Right ventricle myocardium superior (tissue), 1 donor: Measurements from ENCODE around the gene SLC1A2. TPM values are rescaled to one million over a fixed set of nuclear protein-coding genes. Genes with fewer than 3 reads are reported as not detected.

Experiments used
- ATAC-seq: fragments of 200-7000 bp; cut with Tn5 transposase; one replicate; pipeline ENCODE4 v1.9.1; 2020; ENCODE audit warnings: mild to moderate bottlenecking; ENCODE audit not compliant: poor library complexity
- DNase-seq: peaks from one replicate; pipeline ENCODE4 v3.0.0-alpha.2; 2020
- intact Hi-C: fragments of 100-400 bp; cut with DNase I; formaldehyde crosslinking; loops from one replicate; pipeline ENCODE4 v1.11.2; 2022
- total RNA-seq: library from RNA; stranded (reverse); fragmentation: NEBNext Ultra II Directional; extraction: Animal tissue kit (Norgen Biotek cat#: 25700); gene quantifications from one replicate; pipeline ENCODE4 v1.2.1, GENCODE V29; 2021
- donor health status: DM: no; HTN: yes; CAD: no; lungs with severe emphysema.

The SLC1A2 gene
- total RNA-seq, 1 donor from 2014 or later: 2.0 TPM

DNA sequence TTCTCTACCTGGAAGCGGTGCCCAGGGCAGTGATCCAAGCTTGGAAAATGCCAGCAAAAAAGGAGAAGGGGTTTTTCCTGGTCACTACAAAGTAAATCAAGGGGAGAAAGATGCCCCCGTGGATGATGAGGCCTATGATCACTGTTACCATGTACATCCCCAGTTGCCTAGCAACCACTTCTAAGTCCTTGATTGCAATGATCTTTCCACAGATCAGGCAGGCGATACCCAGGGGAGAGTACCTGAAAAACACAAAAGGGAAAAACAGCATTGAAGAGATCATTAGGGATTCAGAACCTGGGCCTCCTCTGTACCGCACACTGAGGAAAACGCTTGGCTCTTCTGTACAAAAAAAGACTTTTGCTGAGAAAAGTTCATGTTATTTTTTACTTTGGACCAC, 127.1 kb downstream of the SLC1A2 start:
- no peak for ATAC-seq
- DNase-seq: no peak
- intact Hi-C loops: no loop called here

DNA sequence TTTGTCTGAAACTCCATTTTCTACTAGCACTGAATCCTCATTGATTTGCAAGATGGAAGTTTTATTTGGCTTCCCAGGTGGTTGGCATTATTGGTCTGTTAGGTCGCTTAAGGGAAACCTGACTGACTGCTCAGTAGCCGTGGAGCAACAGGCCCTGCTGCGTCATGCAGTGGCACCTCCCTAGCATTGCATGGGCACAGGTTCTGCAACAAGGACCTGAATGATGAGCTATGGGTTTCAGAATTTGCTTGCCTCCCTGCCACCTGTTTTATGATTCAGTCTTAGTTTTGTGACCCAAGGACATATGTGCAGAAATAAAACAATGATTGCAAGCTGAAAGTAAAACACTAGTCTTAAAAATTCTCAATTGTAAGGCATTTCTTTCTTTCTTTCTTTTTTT, 128.5 kb downstream of the SLC1A2 start:
- ATAC-seq: no peak

DNA sequence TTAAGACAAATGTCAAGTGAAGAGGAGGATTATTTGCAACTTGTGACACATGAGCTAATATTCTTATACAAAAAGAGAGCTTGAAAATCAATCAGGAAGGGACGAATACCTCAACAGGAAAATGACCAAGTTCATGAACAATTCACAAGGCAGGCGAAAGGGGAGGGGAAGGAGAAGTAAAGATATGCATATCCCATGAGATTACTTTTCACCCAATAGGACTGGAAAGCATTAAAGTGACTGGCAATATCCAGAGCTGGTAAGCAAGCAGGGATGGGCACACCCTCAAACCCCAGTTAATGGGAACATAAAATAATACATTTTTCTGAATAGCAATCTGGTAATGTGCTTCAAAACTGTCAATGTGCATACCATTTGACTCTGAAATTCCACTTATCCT, 129.5 kb downstream of the SLC1A2 start:
- ATAC-seq: no peak
- no peak for DNase-seq
- intact Hi-C loops: no loop called here

More for the DNA sequence above, 128.5 kb downstream of the SLC1A2 start:
- DNase-seq: no peak
- intact Hi-C loops: no loop called here

DNA sequence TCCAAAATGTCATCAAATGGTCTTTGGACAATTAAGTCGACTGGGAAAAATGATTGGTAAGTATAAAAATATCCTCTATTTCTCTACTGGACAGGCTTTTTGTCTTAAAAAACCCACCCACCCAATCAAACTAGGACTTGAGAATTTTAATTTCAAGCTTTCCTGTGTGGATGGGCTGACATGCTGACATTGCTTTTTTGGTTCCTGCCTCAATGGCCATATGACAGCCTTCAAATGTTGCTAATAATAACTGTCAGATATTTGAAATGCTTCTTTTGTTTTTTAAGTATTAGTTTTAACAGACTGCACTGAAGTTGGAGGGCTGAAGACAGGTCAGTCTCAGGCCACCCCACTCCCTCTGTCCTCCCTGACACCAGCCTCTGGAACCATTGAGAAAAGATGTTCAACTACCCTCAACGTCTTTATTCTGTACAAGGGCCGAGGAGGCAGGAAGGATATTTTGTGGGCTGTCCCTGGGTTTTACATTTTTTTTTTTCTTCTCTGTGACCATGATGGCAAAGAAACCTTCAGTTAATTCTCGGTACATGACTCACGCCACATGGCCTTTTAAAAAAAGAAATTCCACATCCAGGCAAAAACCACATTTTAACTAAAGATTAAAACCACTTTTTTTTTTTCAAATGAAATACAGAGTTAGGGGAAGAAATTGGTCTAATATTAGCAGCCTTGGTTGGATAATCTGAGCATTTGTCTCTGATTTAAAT, 130.4 kb downstream of the SLC1A2 start:
- intact Hi-C loops: no loop called here
- DNase-seq (no peak), ATAC-seq (no peak)

DNA sequence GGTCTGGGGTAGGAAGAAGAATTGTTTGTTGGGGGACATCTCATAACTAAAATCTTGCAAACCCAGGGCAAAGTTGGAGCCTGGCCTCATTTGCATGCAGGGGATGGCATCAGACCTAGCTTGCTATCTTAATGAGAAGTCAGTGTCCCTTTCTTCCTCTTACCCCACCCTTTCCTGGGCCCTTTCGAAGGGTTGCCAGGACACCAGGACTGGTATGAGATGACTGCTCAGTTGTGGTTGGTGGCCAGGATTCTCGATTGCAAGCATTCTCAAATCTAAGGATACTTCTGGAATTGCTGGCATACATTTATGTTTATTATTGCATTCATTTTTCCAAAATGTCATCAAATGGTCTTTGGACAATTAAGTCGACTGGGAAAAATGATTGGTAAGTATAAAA, 131.0 kb downstream of the SLC1A2 start:
- intact Hi-C loops: no loop called here
- ATAC-seq: no peak
- DNase-seq: no peak

DNA sequence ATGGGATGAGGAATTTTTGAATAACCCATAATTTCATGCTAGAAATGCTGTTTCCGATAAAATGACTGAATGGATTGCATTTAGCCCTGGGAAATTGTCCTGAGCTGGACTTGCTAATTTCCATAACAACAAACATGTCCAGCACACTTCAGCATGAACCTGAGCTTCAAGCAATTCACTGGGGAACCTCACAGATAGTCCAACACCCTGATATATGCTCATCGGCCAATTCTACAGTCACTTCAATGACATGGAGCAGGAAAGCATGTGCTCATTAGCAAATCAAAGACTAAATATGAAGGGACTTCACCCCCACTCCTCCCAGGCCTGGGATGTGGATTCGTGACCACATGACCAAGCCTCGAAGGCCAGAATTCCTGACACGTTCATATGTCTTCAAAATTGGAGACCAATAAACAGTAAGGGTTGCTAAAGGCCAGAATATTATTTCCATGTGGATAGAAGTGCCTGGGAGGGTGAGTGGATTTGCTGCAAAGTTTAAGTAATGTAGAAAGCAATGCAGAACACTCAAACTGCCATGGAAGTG, 131.9 kb downstream of the SLC1A2 start:
- ATAC-seq (no peak), DNase-seq (no peak)
- intact Hi-C loops: no loop called here

DNA sequence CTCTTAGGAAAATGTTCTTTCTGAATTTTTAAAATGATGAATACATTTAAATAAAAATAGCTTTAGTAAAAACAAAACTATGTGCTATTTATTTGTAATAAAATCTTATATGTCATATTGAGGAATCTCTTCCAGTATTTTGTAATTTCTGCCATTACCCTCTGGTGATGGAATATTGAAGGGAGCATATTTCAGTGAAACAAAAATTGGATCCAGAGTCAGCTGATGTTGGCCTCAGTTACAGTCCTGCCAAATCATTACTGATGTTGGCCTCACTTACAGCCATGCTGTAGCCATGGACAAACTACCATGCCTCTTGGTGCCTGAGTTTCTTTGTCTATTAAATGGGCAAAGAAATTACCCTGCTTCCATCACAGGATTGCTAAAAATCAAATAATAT, 133.2 kb downstream of the SLC1A2 start:
- intact Hi-C loops: no loop called here
- ATAC-seq: no peak

DNA sequence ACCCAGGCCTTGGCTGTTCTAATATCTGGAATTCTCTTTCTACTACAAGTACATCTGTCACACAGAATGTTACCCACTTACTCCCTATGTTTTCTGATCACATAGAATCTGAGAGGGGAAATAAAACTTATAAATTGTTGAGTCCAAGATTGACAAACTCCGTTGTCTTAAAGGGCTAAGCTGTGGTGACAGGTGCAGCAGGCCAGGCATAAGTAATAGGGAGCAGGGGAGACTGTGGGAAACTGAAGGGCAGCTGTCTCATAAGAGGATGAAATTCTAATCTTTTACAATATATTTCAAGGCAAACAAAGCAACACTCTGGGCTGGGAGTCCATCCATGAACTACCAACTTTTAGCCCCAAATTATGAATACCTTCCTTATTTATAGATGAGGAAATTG, 133.9 kb downstream of the SLC1A2 start:
- intact Hi-C loops: no loop called here
- ATAC-seq (no peak), DNase-seq (no peak)

More for the DNA sequence above, 133.2 kb downstream of the SLC1A2 start:
- DNase-seq: no peak

DNA sequence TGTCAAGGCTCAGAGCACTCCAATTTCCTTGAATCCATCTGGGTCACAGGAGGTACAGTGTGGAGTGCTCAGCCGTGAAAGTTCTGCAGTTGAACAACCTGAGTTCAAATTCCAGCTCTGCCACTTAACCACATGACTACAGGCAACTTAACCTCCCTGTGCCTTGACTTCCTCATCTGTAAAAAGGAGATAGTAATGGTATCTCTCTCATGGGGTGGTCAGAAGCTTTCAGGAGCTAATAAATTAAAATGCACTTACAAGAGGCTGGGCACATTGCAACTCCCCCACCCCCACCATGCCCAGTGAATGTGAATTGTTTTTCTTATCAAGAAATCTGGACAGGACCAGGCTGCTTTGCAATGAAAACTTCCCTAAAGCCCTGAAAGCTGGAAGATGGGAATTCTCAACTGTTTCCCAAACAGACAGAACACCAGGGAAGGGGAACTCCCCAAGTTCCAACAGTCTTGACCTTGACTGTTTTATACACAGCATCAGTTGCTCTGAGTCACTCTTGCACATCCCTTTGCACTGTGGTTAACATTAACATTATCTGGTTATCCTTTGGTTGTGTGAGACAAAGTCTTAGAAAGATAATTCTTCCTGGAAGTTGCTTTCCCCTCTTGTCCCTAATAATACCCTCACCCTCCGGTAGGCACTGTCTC, 137.0 kb downstream of the SLC1A2 start:
- ATAC-seq (no peak), DNase-seq (no peak)
- intact Hi-C loops: no loop called here

DNA sequence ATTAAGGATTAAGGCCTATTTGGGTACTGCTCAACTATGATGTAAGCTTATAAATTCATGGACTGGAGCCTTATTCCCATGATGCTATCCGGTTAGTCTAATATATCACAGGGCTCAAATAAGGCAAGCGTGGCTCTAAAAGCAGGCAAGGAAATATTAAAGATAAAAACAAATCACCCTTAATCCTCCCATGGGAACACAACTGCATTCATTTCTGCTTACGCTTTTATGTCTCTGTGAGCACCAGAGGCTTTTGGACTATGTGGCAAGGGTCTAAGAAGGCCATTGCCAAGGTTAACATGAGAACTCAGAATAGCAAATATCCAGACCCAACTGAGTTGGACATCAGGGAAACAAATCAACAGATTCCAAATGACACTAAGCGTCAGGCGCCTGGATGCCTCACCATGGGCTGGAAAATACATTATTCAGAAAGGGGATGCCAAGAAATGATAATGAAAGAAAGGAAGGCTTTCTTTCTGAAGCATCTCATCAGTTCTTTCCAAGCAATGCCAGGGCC, 138.1 kb downstream of the SLC1A2 start:
- intact Hi-C loops: no loop called here
- DNase-seq (no peak), ATAC-seq (peak; percentile 68)

DNA sequence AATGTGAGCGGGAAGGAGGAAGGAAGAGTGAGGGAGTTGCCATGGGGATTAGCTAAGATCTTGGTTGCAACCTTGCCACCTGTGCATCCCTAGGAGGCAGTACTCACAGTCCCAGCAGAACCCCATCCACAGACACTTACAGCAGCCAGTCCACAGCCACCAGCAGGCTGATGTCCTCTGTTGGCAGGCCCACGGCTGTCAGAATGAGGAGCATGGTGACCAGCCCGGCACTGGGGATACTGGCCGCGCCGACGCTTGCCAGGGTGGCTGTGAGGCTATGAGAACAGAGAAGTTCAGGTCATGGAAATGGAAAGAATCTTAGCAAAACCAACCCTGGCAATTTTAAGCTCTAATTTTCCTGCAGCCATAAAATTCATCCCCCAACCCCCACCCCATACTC, 138.6 kb downstream of the SLC1A2 start:
- DNase-seq (no peak), ATAC-seq (no peak)
- intact Hi-C loops: no loop called here

DNA sequence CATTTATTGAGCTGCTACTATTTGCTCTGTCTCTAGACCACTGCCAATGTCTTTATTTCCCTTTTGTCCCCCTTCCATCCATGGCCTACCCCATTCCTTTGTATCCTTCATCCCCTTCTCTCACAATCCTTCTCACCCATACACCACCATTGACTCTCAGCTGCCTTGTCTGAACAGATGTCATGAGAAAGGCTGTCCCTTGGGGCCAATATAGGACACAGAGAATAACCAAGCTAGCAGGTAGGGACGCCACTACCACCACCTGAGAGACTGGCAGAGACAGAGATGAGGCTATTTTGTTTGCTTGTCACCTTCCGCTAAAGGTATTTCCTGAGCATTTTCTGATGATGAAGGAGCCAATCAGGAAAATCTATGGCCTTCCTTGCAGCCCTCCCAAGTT, 141.5 kb downstream of the SLC1A2 start:
- no peak for ATAC-seq
- intact Hi-C loops: no loop called here
- no peak for DNase-seq

DNA sequence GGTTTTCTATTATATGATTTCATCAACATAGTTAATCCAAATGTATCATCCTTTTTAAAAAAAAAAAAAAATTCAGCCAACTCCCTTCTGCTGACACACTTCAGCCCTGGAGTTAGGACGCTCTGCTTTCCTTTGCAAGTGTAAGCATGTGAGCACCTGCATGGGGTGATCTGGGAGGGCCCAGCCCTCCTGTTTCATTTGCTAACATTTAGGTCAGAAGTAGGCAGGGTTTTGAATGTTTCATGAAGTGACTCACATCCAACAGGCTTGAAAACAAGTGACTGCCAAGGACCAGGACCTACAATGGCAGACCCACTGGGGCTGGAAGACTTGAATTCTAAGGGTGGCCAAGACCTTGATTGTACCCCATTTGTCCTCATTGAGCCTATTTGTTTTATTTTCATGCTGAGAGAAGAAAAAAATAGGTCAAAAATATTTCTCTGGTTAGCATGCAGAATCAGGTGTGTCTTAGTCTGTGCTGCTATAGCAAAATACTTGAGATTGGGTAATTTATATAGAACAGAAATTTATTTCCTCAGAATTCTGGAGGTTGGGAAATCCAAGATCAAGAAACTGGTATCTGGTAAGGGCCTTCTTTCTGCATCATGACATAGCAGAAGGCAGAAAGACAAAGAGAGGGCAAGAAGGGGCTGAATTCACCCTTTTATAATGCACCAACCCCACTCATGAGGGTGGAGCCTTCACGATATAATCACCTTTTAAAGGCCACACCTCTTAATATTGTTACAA, 142.8 kb downstream of the SLC1A2 start:
- intact Hi-C loops: no loop called here
- ATAC-seq (no peak), DNase-seq (no peak)

DNA sequence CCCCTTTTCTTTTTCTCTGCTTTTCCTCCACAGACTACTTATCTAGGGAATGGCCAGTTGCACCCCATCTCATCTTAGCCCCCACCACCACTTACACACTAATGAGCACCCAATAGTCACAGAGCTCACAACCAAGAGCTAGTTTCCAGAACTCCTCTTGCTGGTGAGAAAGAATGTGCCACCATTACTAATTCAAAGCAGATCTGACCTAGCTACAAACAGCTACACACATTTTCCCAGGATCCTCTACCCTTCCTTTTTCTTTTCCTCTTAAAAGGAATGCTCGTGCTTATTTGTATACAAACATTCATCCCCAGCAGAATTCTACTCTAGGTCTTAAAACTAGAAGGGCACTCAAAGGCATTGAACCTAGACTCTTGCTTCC, 143.6 kb downstream of the SLC1A2 start:
- DNase-seq (no peak), ATAC-seq (no peak)
- intact Hi-C loops: no loop called here

DNA sequence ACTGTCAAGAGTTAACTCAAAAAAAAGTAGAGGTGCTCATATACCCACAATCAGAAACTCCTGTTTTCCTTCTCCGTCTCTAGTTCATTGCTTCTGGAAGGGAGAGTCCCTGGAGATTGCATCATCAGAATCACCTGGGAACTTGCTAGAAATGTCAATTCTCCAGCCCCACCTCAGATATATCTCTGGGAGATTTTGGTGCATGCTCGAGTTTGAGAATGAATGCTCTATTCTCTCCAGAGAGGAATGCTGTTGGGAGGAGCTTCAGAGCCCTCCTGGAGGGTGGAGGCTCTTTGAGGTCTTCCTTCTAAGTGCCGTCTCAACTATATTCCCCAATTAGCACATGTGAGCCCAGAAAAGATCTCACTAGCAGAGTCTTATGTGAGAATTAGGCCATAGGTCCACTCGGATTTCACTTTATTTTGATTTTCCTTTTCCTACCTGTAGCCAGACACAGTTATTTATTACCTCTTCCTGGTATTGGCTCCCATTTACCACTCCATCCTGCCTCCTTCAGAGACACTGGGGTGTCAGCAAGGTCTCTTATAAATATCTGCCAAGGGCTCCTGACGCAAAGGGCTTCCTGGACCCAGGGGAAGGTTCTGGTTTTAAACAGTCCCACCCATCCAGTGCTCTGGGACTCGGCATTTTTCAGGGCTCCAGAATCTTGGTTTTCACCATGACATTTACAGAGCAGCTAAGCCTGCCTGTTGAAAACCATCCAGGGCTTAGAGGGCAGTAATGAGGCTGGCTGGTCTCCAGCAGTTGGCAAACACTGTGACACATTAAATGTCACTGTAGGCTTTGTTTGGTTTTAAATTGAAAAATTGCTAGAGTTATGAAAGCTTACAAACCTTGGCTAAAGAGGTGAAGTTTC, 144.2 kb downstream of the SLC1A2 start:
- DNase-seq (peak; percentile 57), ATAC-seq (peak; percentile 79)
- intact Hi-C loops: no loop called here

DNA sequence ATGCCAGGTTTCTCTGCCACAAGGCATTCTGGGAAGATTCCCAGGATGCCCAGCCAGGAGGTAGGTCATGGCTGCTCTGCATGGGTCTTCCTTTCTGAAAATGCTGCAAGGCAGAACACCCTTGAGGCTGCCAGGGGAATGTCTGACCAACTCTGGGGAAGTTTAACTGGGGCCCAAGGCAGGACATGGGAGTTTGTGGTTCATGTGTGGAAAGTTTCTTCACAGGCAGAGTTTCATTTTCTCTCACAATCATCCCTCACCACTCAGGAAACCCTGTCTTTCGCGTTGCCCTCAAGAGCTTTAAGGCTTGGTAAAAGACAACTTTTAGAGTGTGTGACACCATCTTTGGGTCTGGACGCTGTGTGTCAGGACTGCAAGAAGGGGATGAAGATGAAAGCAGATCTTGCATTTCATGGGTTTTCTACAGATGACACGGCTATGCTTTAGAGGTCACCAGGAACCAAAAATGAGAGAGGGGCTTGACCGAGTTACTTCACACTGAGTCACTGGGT, 146.9 kb downstream of the SLC1A2 start:
- intact Hi-C loops: no loop called here
- DNase-seq (no peak), ATAC-seq (no peak)

DNA sequence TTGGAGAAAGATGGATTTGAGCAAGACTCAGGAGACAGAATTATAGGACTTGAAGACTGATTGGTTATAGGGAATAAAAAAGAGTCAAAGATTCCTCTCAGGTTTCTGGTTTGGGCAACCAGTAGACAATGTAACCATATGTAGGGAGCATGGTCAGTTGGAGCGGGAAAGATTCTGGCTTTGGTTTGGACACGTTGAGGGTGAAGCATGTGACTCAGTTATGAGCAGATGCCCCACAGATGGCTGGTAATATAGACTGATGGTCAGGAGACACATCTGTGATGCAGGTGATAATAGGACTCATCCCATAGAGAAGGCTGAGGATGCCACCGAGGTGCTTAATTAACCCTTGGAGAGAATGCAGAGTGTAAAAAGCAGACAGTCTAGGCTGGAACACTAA, 148.3 kb downstream of the SLC1A2 start:
- ATAC-seq (no peak), DNase-seq (no peak)
- intact Hi-C loops: no loop called here

DNA sequence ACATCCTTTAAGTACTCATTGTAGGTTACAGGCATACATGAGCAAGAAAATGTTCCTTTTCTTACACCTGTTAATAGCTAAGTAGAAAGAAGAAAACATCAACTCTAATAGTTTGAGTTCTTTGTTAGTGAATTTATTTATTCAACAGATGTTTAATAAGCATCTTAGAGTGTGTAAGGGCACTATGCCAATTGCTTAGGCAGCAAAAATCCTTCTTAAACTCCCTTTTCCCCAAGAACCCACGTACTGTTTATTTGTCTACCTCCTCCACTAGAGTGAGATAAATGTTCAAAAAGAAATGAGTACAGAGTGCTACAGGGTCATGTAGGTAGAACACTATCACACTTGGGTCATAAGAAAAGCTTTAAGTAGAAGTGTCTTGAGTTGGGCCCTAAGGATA, 149.0 kb downstream of the SLC1A2 start:
- DNase-seq (no peak), ATAC-seq (no peak)
- intact Hi-C loops: no loop called here
